Testis (tissue), 2 donors: ENCODE data around the gene BDKRB2.

ENCODE experiments used
- POLR2A ChIP-seq: fragments of 450-650 bp; IDR thresholded peaks from one replicate; pipeline ENCODE4 v1.6.1; 2017; ENCODE audit warnings: antibody characterized with exemption, mild to moderate bottlenecking, moderate library complexity
- TF ChIP-seq, protein P1 (sequence below), 3 experiments: fragments of 450-650 bp in 2 of 3; fragments of 200-600 bp in 1 of 3; sonication (generic) in 1 of 3; IDR thresholded peaks; one replicate each; pipeline ENCODE4 v1.5.1; 2016 to 2019; ENCODE audit warnings: antibody characterized with exemption in 3 of 3, mild to moderate bottlenecking in 2 of 3, moderate library complexity in 1 of 3

- TF ChIP-seq POLR2A = no peak
- TF ChIP-seq, protein P1, sequence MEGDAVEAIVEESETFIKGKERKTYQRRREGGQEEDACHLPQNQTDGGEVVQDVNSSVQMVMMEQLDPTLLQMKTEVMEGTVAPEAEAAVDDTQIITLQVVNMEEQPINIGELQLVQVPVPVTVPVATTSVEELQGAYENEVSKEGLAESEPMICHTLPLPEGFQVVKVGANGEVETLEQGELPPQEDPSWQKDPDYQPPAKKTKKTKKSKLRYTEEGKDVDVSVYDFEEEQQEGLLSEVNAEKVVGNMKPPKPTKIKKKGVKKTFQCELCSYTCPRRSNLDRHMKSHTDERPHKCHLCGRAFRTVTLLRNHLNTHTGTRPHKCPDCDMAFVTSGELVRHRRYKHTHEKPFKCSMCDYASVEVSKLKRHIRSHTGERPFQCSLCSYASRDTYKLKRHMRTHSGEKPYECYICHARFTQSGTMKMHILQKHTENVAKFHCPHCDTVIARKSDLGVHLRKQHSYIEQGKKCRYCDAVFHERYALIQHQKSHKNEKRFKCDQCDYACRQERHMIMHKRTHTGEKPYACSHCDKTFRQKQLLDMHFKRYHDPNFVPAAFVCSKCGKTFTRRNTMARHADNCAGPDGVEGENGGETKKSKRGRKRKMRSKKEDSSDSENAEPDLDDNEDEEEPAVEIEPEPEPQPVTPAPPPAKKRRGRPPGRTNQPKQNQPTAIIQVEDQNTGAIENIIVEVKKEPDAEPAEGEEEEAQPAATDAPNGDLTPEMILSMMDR (IDR thresholded peaks at IDR 0.05) = no peak
Observed at GRCh38 chr14:96201965-96202364, 2.7 kb upstream of the BDKRB2 start.
